SJCRH30 (cell line): ENCODE data around the gene MECP2. TPM values are rescaled to one million over a fixed set of nuclear protein-coding genes. Genes with fewer than 3 reads are reported as not detected.

ENCODE experiments used
- DNase-seq, 2 experiments: peaks; one replicate each; pipeline ENCODE4 v3.0.0-alpha.2; 2015 to 2020
- H3K27ac ChIP-seq: fragments of 250-450 bp; sonication (Bioruptor Pico); 2 replicates; pipeline ENCODE4 v1.5.1; 2020; ENCODE audit warnings: mild to moderate bottlenecking, moderate library complexity
- H3K27me3 ChIP-seq: fragments of 250-450 bp; sonication (Bioruptor Pico); 2 replicates; pipeline ENCODE4 v1.5.1; 2020; ENCODE audit warnings: mild to moderate bottlenecking, moderate library complexity
- H3K36me3 ChIP-seq: fragments of 250-450 bp; sonication (Bioruptor Pico); 2 replicates; pipeline ENCODE4 v1.5.1; 2020; ENCODE audit warnings: mild to moderate bottlenecking, moderate library complexity
- H3K4me1 ChIP-seq: fragments of 250-450 bp; sonication (Bioruptor Pico); 2 replicates; pipeline ENCODE4 v1.5.1; 2020; ENCODE audit warnings: mild to moderate bottlenecking, moderate library complexity
- H3K4me3 ChIP-seq: fragments of 250-450 bp; sonication (Bioruptor Pico); 2 replicates; pipeline ENCODE4 v1.5.1; 2020; ENCODE audit warnings: mild to moderate bottlenecking, moderate library complexity
- H3K9me3 ChIP-seq: fragments of 250-450 bp; sonication (Bioruptor Pico); replicated peaks from 2 replicates; pipeline ENCODE4 v1.5.1; 2020; ENCODE audit warnings: mild to moderate bottlenecking, moderate library complexity
- total RNA-seq: library from RNA; depleted of rRNA; stranded (reverse); fragments of >200 nt; shearing (Covaris generic); gene quantifications from 2 replicates; pipeline ENCODE4 v1.2.3, GENCODE V29; 2014

MECP2 gene
- total RNA-seq, 1 experiment from 2014 or later, result 26.2 TPM

DNA sequence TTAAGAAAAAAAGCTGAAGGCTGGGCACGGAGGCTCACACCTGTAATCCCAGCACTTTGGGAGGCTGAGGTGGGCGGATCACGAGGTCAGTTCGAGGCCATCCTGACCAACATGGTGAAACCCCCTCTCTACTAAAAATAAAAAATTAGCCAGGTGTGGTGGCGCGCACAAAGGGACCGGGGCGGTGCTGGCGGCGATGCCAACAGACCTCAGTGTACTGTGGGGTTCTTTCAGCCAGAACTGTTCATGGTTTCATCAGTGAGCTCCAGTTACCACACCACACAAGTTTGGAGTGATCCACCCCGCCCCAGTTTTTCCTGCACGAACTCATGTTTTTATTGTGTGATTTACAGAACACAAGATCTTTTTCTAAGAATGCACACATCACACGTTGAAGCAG is 56.7 kb downstream of the MECP2 start:
- no peak for DNase-seq
- no peaks in the 10 kb centered on the region for H3K36me3 ChIP-seq
- H3K27me3 ChIP-seq, result no peaks in the 10 kb centered on the region
- no peaks in the 10 kb centered on the region for H3K9me3 ChIP-seq
- no peak overlapping the region for H3K4me3 ChIP-seq
- no peak overlapping the region for H3K27ac ChIP-seq
- no peaks in the 10 kb centered on the region for H3K4me1 ChIP-seq

GRCh38 chrX:154040307-154040756 is 57.2 kb downstream of the MECP2 start:
- Histone ChIP-seq H3K4me3 (no peak overlapping the region), H3K4me1 (no peaks in the 10 kb centered on the region), H3K36me3 (no peaks in the 10 kb centered on the region), H3K9me3 (no peaks in the 10 kb centered on the region), H3K27ac (no peak overlapping the region), H3K27me3 (no peaks in the 10 kb centered on the region)
- no peak for DNase-seq

GRCh38 chrX:154039577-154039976 is 57.9 kb downstream of the MECP2 start:
- no peak overlapping the region for H3K27ac ChIP-seq
- no peaks in the 10 kb centered on the region for H3K27me3 ChIP-seq
- no peaks in the 10 kb centered on the region for H3K4me1 ChIP-seq
- no peak overlapping the region for H3K4me3 ChIP-seq
- no peak for DNase-seq
- H3K36me3 ChIP-seq, result no peaks in the 10 kb centered on the region
- H3K9me3 ChIP-seq, result no peaks in the 10 kb centered on the region

GRCh38 chrX:154038656-154039055 is 58.9 kb downstream of the MECP2 start:
- Histone ChIP-seq H3K27me3 (no peaks in the 10 kb centered on the region), H3K9me3 (no peaks in the 10 kb centered on the region), H3K27ac (no peak overlapping the region), H3K36me3 (no peaks in the 10 kb centered on the region), H3K4me3 (no peak overlapping the region), H3K4me1 (no peaks in the 10 kb centered on the region)
- no peak for DNase-seq

DNA sequence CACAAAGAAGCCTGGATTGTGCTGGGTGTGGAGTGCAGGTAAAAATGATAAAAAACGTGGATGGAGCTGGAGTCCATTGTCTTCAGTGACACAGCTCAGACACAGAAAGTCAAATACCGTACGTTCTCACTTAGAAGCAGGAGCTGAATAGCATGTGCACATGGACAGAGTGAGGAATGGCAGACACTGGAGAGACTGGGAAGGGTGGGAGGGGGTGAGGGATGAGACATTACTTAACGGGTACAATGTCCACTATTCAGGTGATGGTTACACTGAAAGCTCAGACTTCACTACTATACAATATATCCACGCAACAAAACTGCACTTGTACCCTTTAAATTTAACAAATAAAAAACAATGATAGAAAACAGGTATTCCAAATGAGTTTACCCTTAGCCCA is 59.8 kb downstream of the MECP2 start:
- H3K36me3 ChIP-seq, result no peaks in the 10 kb centered on the region
- no peak for DNase-seq
- no peak overlapping the region for H3K27ac ChIP-seq
- no peaks in the 10 kb centered on the region for H3K4me1 ChIP-seq
- H3K9me3 ChIP-seq, result no peaks in the 10 kb centered on the region
- no peak overlapping the region for H3K4me3 ChIP-seq
- H3K27me3 ChIP-seq, result no peaks in the 10 kb centered on the region

DNA sequence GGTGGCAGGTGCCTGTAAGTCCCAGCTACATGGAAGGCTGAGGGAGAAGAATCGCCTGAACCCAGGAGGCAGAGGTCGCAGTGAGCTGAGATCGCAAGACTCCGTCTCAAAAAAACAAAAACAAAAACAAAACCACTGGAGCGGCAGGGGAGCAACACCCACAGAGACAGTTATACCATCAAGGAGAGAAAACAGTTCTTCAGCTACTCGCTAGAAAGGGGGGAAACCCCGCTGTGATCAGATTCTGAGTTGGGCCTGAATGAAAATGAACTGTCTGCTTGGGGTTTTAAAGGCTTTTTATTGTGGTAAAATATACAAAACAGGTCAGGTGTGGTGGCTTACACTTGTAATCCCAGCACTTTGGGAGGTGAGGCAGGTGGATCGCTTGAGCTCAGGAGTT is 61.0 kb downstream of the MECP2 start:
- no peaks in the 10 kb centered on the region for H3K4me1 ChIP-seq
- H3K9me3 ChIP-seq, result no peaks in the 10 kb centered on the region
- no peak overlapping the region for H3K4me3 ChIP-seq
- H3K27me3 ChIP-seq, result no peaks in the 10 kb centered on the region
- H3K36me3 ChIP-seq, result no peaks in the 10 kb centered on the region
- no peak for DNase-seq
- H3K27ac ChIP-seq, result no peak overlapping the region

- DNase-seq, result no peak
- Histone ChIP-seq H3K4me3 (no peak overlapping the region), H3K27ac (no peak overlapping the region), H3K36me3 (0 out of 2 replicates have a peak, but pooled peaks cover 3% of the 10 kb centered on the region), H3K4me1 (no peaks in the 10 kb centered on the region), H3K9me3 (no peaks in the 10 kb centered on the region), H3K27me3 (no peaks in the 10 kb centered on the region)
Measured at GRCh38 chrX:154033848-154034247, 63.7 kb downstream of the MECP2 start.

DNA sequence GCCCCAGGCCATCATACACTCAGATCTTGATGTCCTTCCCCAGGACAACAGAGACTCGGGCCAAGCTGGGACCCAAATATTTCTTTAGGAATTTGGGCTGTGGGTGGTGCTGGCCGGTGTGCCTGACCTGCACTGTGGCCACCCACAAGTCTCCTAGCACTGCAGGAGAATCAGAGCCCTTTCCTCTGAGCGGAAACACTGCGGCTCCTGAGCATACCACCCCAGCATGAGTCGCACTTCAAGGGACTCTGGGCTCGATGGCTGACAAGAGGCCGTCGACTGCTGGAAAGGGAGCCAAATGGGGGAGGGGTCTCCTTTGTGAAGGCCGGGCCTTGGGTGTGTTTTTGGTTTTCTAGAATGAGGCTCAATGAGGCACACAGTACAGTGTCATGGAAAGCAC is 64.9 kb downstream of the MECP2 start:
- no peak overlapping the region for H3K27ac ChIP-seq
- 0 out of 2 replicates have a peak, but pooled peaks cover 3% of the 10 kb centered on the region for H3K36me3 ChIP-seq
- no peaks in the 10 kb centered on the region for H3K4me1 ChIP-seq
- H3K4me3 ChIP-seq, result no peak overlapping the region
- H3K27me3 ChIP-seq, result no peaks in the 10 kb centered on the region
- DNase-seq, result no peak
- no peaks in the 10 kb centered on the region for H3K9me3 ChIP-seq

DNA sequence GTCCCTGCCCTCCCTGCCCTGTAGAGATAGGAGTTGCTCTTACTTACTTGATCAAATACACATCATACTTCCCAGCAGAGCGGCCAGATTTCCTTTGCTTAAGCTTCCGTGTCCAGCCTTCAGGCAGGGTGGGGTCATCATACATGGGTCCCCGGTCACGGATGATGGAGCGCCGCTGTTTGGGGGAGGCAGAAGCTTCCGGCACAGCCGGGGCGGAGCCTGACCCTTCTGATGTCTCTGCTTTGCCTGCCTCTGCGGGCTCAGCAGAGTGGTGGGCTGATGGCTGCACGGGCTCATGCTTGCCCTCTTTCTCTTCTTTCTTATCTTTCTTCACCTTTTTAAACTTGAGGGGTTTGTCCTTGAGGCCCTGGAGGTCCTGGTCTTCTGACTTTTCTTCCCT is 65.4 kb downstream of the MECP2 start:
- H3K27ac ChIP-seq, result no peak overlapping the region
- 0 out of 2 replicates have a peak, but pooled peaks cover 3% of the 10 kb centered on the region for H3K36me3 ChIP-seq
- no peak overlapping the region for H3K4me3 ChIP-seq
- DNase-seq, result no peak
- H3K4me1 ChIP-seq, result no peaks in the 10 kb centered on the region
- no peaks in the 10 kb centered on the region for H3K27me3 ChIP-seq
- H3K9me3 ChIP-seq, result no peaks in the 10 kb centered on the region

GRCh38 chrX:154030715-154031305 is 66.7 kb downstream of the MECP2 start:
- Histone ChIP-seq H3K27ac (no peak overlapping the region), H3K27me3 (no peaks in the 10 kb centered on the region), H3K9me3 (no peaks in the 10 kb centered on the region), H3K4me3 (no peak overlapping the region), H3K4me1 (no peaks in the 10 kb centered on the region), H3K36me3 (0 out of 2 replicates have a peak, but pooled peaks cover 3% of the 10 kb centered on the region)
- no peak for DNase-seq

DNA sequence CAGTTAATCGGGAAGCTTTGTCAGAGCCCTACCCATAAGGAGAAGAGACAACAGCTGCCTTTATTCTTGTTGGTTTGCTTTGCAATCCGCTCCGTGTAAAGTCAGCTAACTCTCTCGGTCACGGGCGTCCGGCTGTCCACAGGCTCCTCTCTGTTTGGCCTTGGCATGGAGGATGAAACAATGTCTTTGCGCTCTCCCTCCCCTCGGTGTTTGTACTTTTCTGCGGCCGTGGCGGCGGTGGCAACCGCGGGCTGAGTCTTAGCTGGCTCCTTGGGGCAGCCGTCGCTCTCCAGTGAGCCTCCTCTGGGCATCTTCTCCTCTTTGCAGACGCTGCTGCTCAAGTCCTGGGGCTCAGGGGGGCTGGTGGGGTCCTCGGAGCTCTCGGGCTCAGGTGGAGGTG is 67.3 kb downstream of the MECP2 start:
- no peak overlapping the region for H3K4me3 ChIP-seq
- no peaks in the 10 kb centered on the region for H3K27me3 ChIP-seq
- H3K4me1 ChIP-seq, result no peaks in the 10 kb centered on the region

GRCh38 chrX:154029439-154029838 is 68.1 kb downstream of the MECP2 start:
- no peak overlapping the region for H3K4me3 ChIP-seq
- no peaks in the 10 kb centered on the region for H3K4me1 ChIP-seq
- no peaks in the 10 kb centered on the region for H3K9me3 ChIP-seq
- DNase-seq, result no peak
- H3K36me3 ChIP-seq, result 0 out of 2 replicates have a peak, but pooled peaks cover 3% of the 10 kb centered on the region
- H3K27ac ChIP-seq, result no peak overlapping the region
- no peaks in the 10 kb centered on the region for H3K27me3 ChIP-seq

More for the DNA sequence above, 67.3 kb downstream of the MECP2 start:
- DNase-seq, result no peak
- H3K27ac ChIP-seq, result no peak overlapping the region
- H3K36me3 ChIP-seq, result 0 out of 2 replicates have a peak, but pooled peaks cover 3% of the 10 kb centered on the region
- no peaks in the 10 kb centered on the region for H3K9me3 ChIP-seq

DNA sequence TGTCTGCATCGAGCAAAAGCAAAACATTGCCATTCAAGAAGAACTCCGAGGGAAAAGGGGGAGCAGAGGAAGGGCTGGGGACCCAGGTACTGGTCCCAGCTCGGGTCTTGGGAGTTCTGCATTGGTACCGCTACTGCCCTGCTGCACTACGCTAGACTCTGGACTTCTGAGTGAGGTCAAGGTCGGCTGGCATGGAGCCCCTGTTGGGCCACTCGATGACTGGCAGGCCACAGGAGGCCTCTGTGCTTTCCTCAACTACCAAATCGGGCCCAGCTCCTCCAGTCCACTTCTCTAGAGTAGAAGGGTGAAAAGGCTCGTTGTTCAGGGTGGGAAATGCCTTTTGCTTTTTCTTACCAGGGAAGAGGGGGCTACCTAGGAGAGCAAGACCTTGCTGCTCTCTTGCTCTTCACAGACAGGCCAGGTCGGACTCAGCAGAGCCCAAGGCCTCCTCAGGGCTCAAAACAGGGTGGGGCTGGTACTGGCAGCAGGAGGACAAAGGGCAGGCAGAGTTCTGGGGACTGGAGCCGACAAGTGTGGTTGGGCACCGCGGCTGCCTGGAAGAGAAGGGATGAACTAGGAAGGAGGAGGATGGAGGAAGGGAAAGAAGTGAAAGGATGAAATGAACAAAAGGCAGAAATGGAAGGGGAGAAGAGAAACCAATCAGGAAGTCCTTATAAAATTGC is 68.9 kb downstream of the MECP2 start:
- H3K27ac ChIP-seq, result no peak overlapping the region
- no peaks in the 10 kb centered on the region for H3K27me3 ChIP-seq
- H3K4me3 ChIP-seq, result no peak overlapping the region
- H3K4me1 ChIP-seq, result no peaks in the 10 kb centered on the region
- H3K36me3 ChIP-seq, result 0 out of 2 replicates have a peak, but pooled peaks cover 3% of the 10 kb centered on the region
- no peak for DNase-seq
- no peaks in the 10 kb centered on the region for H3K9me3 ChIP-seq

DNA sequence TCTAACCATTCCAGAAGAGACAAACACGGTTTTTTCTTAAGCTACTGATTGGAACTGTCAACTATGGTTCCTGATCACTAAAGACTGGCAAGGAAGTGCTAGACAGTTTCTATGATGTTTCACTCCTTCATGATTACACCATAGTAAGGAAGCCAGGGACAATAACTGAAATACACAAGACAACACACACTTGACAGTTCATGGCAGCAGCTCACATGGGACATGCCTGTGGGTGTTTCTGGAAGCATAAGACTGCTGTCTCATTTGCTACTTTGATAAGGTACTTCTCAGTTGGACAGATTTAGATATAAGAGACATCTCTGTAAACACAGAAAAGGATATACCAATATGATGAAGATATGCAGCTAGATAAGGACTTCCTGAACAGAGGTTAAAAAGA is 69.5 kb downstream of the MECP2 start:
- Histone ChIP-seq H3K4me1 (no peaks in the 10 kb centered on the region), H3K27ac (no peak overlapping the region), H3K36me3 (0 out of 2 replicates have a peak, but pooled peaks cover 3% of the 10 kb centered on the region), H3K9me3 (no peaks in the 10 kb centered on the region), H3K27me3 (no peaks in the 10 kb centered on the region), H3K4me3 (no peak overlapping the region)
- DNase-seq, result no peak

GRCh38 chrX:154027022-154027402 is 70.5 kb downstream of the MECP2 start:
- H3K4me3 ChIP-seq, result no peak overlapping the region
- no peaks in the 10 kb centered on the region for H3K4me1 ChIP-seq
- H3K9me3 ChIP-seq, result no peaks in the 10 kb centered on the region
- H3K27ac ChIP-seq, result no peak overlapping the region
- DNase-seq, result no peak
- 0 out of 2 replicates have a peak, but pooled peaks cover 3% of the 10 kb centered on the region for H3K36me3 ChIP-seq
- no peaks in the 10 kb centered on the region for H3K27me3 ChIP-seq
